SK-N-SH (cell line): ENCODE results near the gene MEAK7. TPM values are rescaled to one million over a fixed set of nuclear protein-coding genes. Genes with fewer than 3 reads are reported as not detected.

ENCODE experiments used
- CTCF ChIA-PET: fragments of 300-600, 350-600 bp; formaldehyde crosslinking; extraction: SDS; loops from one replicate; lab custom pipeline; 2021; lab: Yijun Ruan, JAX
- POLR2A ChIA-PET: fragments of 350-600 bp; sonication (Branson Sonifier 250); formaldehyde crosslinking; extraction: SDS; loops from one replicate; lab custom pipeline; 2020; ENCODE audit warnings: antibody characterized with exemption, inconsistent platforms; lab: Yijun Ruan, JAX
- DNase-seq: peaks from one replicate; pipeline ENCODE4 v3.0.0; 2012
- H2AFZ ChIP-seq: fragments of 200-600 bp; sonication (generic); 2 replicates; pipeline ENCODE4 v1.8.1; 2016; ENCODE audit warnings: antibody characterized with exemption, mild to moderate bottlenecking, low read depth
- H3F3A ChIP-seq: fragments of 200-600 bp; sonication (generic); replicated peaks from 2 replicates; pipeline ENCODE3; 2016; ENCODE audit warnings: antibody characterized with exemption, mild to moderate bottlenecking; ENCODE audit not compliant: insufficient read depth
- H3K27ac ChIP-seq, 2 experiments: fragments of 200-500 bp in 1 of 2; fragments of 200-600 bp in 1 of 2; sonication (Bioruptor generic) in 1 of 2; sonication (generic), shearing (Covaris generic) in 1 of 2; 2 replicates each; pipeline versions ENCODE4 v1.5.1 to v1.6.1; 2014 to 2016; ENCODE audit warnings: low read depth in 2 of 2, inconsistent platforms in 1 of 2, low read length in 1 of 2, mild to moderate bottlenecking in 1 of 2, mixed read lengths in 1 of 2
- H3K27me3 ChIP-seq: fragments of 200-600 bp; sonication (generic), shearing (Covaris generic); 2 replicates; pipeline ENCODE4 v1.6.1; 2016; ENCODE audit warnings: mixed run types; ENCODE audit not compliant: insufficient read depth
- H3K36me3 ChIP-seq, 2 experiments: fragments of 200-500 bp in 1 of 2; fragments of 200-600 bp in 1 of 2; sonication (Bioruptor generic) in 1 of 2; sonication (generic) in 1 of 2; replicated peaks in 1 of 2; 2 replicates each; pipeline versions ENCODE3 to v1.5.1; 2014 to 2016; ENCODE audit warnings: low read length in 1 of 2, mild to moderate bottlenecking in 1 of 2; ENCODE audit not compliant: insufficient read depth in 2 of 2, control insufficient read depth in 1 of 2
- H3K4me1 ChIP-seq, 2 experiments: fragments of 200-500 bp in 1 of 2; fragments of 200-600 bp in 1 of 2; sonication (Bioruptor generic) in 1 of 2; sonication (generic), shearing (Covaris generic) in 1 of 2; 2 replicates each; pipeline versions ENCODE4 v1.5.1 to v1.6.1; 2014 to 2016; ENCODE audit warnings: low read depth in 1 of 2, low read length in 1 of 2, mixed run types in 1 of 2; ENCODE audit not compliant: insufficient read depth in 2 of 2, control insufficient read depth in 1 of 2
- H3K4me2 ChIP-seq: fragments of 200-600 bp; sonication (generic), shearing (Covaris generic); 2 replicates; pipeline ENCODE4 v1.6.1; 2017; ENCODE audit warnings: mixed run types
- H3K4me3 ChIP-seq, 2 experiments: fragments of 200-500 bp in 1 of 2; fragments of 200-600 bp in 1 of 2; sonication (Bioruptor generic) in 1 of 2; sonication (generic), shearing (Covaris generic) in 1 of 2; 2 replicates each; pipeline versions ENCODE4 v1.5.1 to v1.8.1; 2014 to 2016; ENCODE audit warnings: low read depth in 2 of 2, inconsistent platforms in 1 of 2, low read length in 1 of 2, mild to moderate bottlenecking in 1 of 2, mixed read lengths in 1 of 2, moderate library complexity in 1 of 2
- H3K79me2 ChIP-seq: fragments of 200-600 bp; sonication (generic); 2 replicates; pipeline ENCODE4 v1.8.1; 2017; ENCODE audit warnings: mild to moderate bottlenecking; ENCODE audit not compliant: insufficient read depth
- H3K9ac ChIP-seq: fragments of 200-600 bp; sonication (generic); 2 replicates; pipeline ENCODE4 v1.6.1; 2017; ENCODE audit warnings: mixed run types
- H3K9me2 ChIP-seq: fragments of 200-600 bp; sonication (generic); 2 replicates; pipeline ENCODE4 v1.6.1; 2017; ENCODE audit warnings: mixed run types
- H3K9me3 ChIP-seq: fragments of 200-600 bp; sonication (generic); 2 replicates; pipeline ENCODE4 v1.6.1; 2017; ENCODE audit warnings: mixed run types, mild to moderate bottlenecking, moderate library complexity
- H4K20me1 ChIP-seq: fragments of 200-600 bp; sonication (generic); 2 replicates; pipeline ENCODE4 v1.6.1; 2017; ENCODE audit warnings: mild to moderate bottlenecking, mixed run types; ENCODE audit not compliant: insufficient read depth
- ELF1 ChIP-seq: IDR thresholded peaks from 2 replicates; pipeline ENCODE4 v1.4.0; 2012
- EP300 ChIP-seq, 2 experiments: IDR thresholded peaks; 2 replicates each; pipeline versions ENCODE4 v1.4.0 to v1.6.1; 2012; ENCODE audit warnings: borderline replicate concordance in 1 of 2, low read depth in 1 of 2, low read length in 1 of 2
- EZH2phosphoT487 ChIP-seq: fragments of 200-600 bp; sonication (generic); IDR thresholded peaks from 2 replicates; pipeline ENCODE4 v1.6.1; 2017; ENCODE audit warnings: low read depth, mixed run types, mild to moderate bottlenecking, antibody characterized with exemption, moderate library complexity, borderline replicate concordance
- JUND ChIP-seq: IDR thresholded peaks from 2 replicates; pipeline ENCODE4 v1.4.0; 2012
- NRF1 ChIP-seq: IDR thresholded peaks from 2 replicates; pipeline ENCODE4 v1.6.1; 2012; ENCODE audit warnings: low read depth, mild to moderate bottlenecking, low read length
- SIN3A ChIP-seq: IDR thresholded peaks from 2 replicates; pipeline ENCODE4 v1.6.1; 2012; ENCODE audit warnings: low read depth, mild to moderate bottlenecking, low read length, moderate library complexity, borderline replicate concordance
- TCF12 ChIP-seq: IDR thresholded peaks from 2 replicates; pipeline ENCODE4 v1.4.0; 2012
- YY1 ChIP-seq: IDR thresholded peaks from 2 replicates; pipeline ENCODE4 v1.4.0; 2012; ENCODE audit warnings: low read depth, mild to moderate bottlenecking
- whole genome bisulfite sequencing: methylation state at CpG from one replicate; pipeline ENCODE4 v1.1.6; 2017; ENCODE audit warnings: low lambda C conversion rate; 5-methylcytosine and 5-hydroxymethylcytosine counted together
- polyA plus RNA-seq, 3 experiments: library from polyadenylated mRNA; depleted of rRNA; stranded (reverse); fragments of >200 nt; gene quantifications; 2 replicates each; pipeline ENCODE4 v1.2.3, GENCODE V29; 2012
- TF ChIP-seq, protein P1 (sequence below): fragments of 150-350 bp; IDR thresholded peaks from 2 replicates; pipeline ENCODE4 v1.6.1; 2017; ENCODE audit warnings: antibody characterized with exemption, low read length, low read depth, borderline replicate concordance
- TF ChIP-seq, protein P2 (sequence below): fragments of 200-600 bp; sonication (generic); IDR thresholded peaks from 2 replicates; pipeline ENCODE4 v1.6.1; 2017; ENCODE audit warnings: antibody characterized with exemption, mild to moderate bottlenecking, moderate library complexity
- TF ChIP-seq, protein P3 (sequence below): IDR thresholded peaks from 2 replicates; pipeline ENCODE4 v1.4.0; 2012; ENCODE audit warnings: low read depth, borderline replicate concordance

The MEAK7 gene
- polyA plus RNA-seq, 1 of the 3 experiments (the other 2 are of a cell fraction) = 11.9 TPM

DNA sequence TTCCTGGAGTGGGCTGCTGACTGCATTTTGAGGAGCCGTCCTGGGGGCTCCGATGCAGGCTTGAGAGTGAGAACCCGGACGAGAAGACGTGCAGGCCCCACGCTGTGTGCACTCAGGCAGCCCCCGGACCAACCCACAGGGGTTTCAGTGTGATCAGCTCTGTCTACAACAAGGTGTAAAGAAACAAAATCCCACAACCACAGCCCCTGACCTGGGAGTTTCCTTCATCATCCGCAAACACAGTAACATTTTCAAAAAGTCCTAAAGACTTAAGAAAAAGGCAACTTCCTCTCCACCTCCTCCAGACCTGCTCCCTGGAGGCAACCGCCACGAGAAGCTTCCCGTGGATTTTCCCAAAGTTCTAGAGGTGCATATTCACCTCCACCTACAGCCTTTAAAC, 15.4 kb upstream of the MEAK7 start:
- POLR2A ChIA-PET = interaction anchor here (0.7 kb wide), 1 partner anchor 51 kb away, joined by 3 read pairs; no protein-coding TSS in a partner anchor
- H3K4me1 ChIP-seq = peaks cover 0 to 6% of the 10 kb centered on the region in 2 experiments; a peak in 1 of 4 replicates
- no peak overlapping the region for H3K9ac ChIP-seq
- no peaks in the 10 kb centered on the region for H4K20me1 ChIP-seq
- H3F3A ChIP-seq = peaks cover 13% of the 10 kb centered on the region
- 87% methylated on average over 11 of the region's 11 CpGs for WGBS
- CTCF ChIA-PET = interaction anchor here (1.0 to 3.8 kb wide), 6 partner anchors 8 to 206 kb away, joined by 3 to 18 read pairs (median 5); no protein-coding TSS in a partner anchor
- H3K27ac ChIP-seq = no peak overlapping the region
- no peaks in the 10 kb centered on the region for H3K27me3 ChIP-seq
- no peak overlapping the region for H3K4me3 ChIP-seq
- H3K9me2 ChIP-seq = no peaks in the 10 kb centered on the region
- DNase-seq = no peak
- TF ChIP-seq ELF1 = no peak
- TF ChIP-seq SIN3A = no peak
- TF ChIP-seq, protein P1, sequence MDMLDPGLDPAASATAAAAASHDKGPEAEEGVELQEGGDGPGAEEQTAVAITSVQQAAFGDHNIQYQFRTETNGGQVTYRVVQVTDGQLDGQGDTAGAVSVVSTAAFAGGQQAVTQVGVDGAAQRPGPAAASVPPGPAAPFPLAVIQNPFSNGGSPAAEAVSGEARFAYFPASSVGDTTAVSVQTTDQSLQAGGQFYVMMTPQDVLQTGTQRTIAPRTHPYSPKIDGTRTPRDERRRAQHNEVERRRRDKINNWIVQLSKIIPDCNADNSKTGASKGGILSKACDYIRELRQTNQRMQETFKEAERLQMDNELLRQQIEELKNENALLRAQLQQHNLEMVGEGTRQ = no peak
- TF ChIP-seq, protein P2, sequence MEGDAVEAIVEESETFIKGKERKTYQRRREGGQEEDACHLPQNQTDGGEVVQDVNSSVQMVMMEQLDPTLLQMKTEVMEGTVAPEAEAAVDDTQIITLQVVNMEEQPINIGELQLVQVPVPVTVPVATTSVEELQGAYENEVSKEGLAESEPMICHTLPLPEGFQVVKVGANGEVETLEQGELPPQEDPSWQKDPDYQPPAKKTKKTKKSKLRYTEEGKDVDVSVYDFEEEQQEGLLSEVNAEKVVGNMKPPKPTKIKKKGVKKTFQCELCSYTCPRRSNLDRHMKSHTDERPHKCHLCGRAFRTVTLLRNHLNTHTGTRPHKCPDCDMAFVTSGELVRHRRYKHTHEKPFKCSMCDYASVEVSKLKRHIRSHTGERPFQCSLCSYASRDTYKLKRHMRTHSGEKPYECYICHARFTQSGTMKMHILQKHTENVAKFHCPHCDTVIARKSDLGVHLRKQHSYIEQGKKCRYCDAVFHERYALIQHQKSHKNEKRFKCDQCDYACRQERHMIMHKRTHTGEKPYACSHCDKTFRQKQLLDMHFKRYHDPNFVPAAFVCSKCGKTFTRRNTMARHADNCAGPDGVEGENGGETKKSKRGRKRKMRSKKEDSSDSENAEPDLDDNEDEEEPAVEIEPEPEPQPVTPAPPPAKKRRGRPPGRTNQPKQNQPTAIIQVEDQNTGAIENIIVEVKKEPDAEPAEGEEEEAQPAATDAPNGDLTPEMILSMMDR = no peak
- TF ChIP-seq, protein P3, sequence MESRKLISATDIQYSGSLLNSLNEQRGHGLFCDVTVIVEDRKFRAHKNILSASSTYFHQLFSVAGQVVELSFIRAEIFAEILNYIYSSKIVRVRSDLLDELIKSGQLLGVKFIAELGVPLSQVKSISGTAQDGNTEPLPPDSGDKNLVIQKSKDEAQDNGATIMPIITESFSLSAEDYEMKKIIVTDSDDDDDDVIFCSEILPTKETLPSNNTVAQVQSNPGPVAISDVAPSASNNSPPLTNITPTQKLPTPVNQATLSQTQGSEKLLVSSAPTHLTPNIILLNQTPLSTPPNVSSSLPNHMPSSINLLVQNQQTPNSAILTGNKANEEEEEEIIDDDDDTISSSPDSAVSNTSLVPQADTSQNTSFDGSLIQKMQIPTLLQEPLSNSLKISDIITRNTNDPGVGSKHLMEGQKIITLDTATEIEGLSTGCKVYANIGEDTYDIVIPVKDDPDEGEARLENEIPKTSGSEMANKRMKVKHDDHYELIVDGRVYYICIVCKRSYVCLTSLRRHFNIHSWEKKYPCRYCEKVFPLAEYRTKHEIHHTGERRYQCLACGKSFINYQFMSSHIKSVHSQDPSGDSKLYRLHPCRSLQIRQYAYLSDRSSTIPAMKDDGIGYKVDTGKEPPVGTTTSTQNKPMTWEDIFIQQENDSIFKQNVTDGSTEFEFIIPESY = no peak
- TF ChIP-seq YY1 = no peak
- TF ChIP-seq JUND = no peak
- TF ChIP-seq EP300 (IDR thresholded peaks at IDR 0.05; ENCODE audit: borderline replicate concordance in 1 of 2, low read depth in 1 of 2, low read length in 1 of 2) = no peak
- no peak for TF ChIP-seq EZH2phosphoT487
- TF ChIP-seq NRF1 = no peak
- TF ChIP-seq, all 33 proteins: peak for 0
- no peaks in the 10 kb centered on the region for H3K79me2 ChIP-seq
- H3K4me2 ChIP-seq = no peak overlapping the region
- H3K36me3 ChIP-seq = no peaks in the 10 kb centered on the region
- no peaks in the 10 kb centered on the region for H3K9me3 ChIP-seq
- no peak overlapping the region for H2AFZ ChIP-seq

DNA sequence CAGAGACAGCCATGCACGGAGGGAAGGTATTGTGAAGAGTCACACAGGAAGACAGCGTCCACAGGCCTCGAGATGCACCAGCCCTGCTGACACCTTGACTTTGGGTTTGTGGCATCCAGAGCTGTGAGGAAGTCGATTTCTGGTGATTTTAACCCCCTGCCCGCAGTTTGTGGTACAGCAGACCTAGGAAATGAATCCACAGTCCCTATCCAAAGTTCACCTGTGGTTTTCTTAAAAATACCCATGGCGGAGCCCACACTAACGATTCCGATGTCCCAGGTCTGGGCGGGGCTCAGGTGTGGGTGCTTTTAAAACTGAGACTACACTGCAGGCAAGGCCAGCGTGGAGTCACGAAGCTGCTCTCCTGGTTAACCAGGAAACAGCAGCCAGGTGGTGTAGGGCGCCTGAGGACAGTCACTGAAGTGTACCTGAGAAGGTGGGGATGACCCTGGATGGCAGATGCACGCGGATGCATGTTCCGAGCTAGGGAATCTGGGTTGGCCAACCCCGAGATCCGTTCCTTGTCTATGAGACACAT, 14.4 kb upstream of the MEAK7 start:
- WGBS = 91% methylated on average over 14 of the region's 17 CpGs
- no peak overlapping the region for H3K4me3 ChIP-seq
- H4K20me1 ChIP-seq = no peaks in the 10 kb centered on the region
- no peak overlapping the region for H2AFZ ChIP-seq
- H3K27me3 ChIP-seq = no peaks in the 10 kb centered on the region
- no peak for TF ChIP-seq SIN3A
- TF ChIP-seq TCF12 = no peak
- no peak overlapping the region for H3K27ac ChIP-seq
- no peak overlapping the region for H3K9ac ChIP-seq
- CTCF ChIA-PET = interaction anchor here (1.1 to 3.8 kb wide), 5 partner anchors 7 to 207 kb away, joined by 3 to 18 read pairs (median 5); no protein-coding TSS in a partner anchor
- H3F3A ChIP-seq = peaks cover 13% of the 10 kb centered on the region
- DNase-seq = no peak
- no peaks in the 10 kb centered on the region for H3K36me3 ChIP-seq
- peaks cover 0 to 6% of the 10 kb centered on the region in 2 experiments; a peak in 1 of 4 replicates for H3K4me1 ChIP-seq
- no peaks in the 10 kb centered on the region for H3K9me2 ChIP-seq
- H3K9me3 ChIP-seq = no peaks in the 10 kb centered on the region
- POLR2A ChIA-PET = no interaction called here
- no peaks in the 10 kb centered on the region for H3K79me2 ChIP-seq
- H3K4me2 ChIP-seq = no peak overlapping the region
